ENCODE measurements around the gene AGL. TPM values are rescaled to one million over a fixed set of nuclear protein-coding genes. Genes with fewer than 3 reads are reported as not detected.
"Not testable (repeated sequence)": the region's sequence is repeated elsewhere in the genome, so short reads cannot be mapped to it uniquely, and the experiment has no call there.

The AGL gene
- total RNA-seq, 4 donors from 2014 or later, result 9.1 to 18.5 (median 12.8) TPM

DNA sequence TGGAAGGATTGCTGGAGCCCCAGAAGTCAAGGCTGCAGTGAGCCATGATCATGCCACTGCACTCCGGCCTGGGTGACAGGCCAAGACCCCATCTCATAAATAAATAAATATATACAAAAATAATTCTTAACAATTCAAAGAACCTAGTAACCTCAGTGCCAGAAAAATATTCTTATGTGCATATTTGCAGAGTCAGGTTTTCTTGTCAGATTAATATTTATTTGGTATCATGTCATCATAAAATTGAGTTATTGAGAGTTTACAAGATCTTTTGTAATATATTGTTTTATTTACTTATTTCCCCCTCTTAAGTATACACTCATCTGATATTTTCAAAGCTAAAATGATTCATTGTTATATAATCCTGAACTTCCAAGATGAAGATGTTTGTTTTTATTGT lies 24.5 kb upstream of the AGL start:
- H3K9me3 ChIP-seq, result no peaks in the 10 kb centered on the region
- H3K4me1 ChIP-seq, result no peaks in the 10 kb centered on the region
- DNase-seq, result no peak
- no peaks in the 10 kb centered on the region for H3K27me3 ChIP-seq
- no peak overlapping the region for H3K4me3 ChIP-seq
- H3K36me3 ChIP-seq, result no peaks in the 10 kb centered on the region
- TF ChIP-seq, protein P1, sequence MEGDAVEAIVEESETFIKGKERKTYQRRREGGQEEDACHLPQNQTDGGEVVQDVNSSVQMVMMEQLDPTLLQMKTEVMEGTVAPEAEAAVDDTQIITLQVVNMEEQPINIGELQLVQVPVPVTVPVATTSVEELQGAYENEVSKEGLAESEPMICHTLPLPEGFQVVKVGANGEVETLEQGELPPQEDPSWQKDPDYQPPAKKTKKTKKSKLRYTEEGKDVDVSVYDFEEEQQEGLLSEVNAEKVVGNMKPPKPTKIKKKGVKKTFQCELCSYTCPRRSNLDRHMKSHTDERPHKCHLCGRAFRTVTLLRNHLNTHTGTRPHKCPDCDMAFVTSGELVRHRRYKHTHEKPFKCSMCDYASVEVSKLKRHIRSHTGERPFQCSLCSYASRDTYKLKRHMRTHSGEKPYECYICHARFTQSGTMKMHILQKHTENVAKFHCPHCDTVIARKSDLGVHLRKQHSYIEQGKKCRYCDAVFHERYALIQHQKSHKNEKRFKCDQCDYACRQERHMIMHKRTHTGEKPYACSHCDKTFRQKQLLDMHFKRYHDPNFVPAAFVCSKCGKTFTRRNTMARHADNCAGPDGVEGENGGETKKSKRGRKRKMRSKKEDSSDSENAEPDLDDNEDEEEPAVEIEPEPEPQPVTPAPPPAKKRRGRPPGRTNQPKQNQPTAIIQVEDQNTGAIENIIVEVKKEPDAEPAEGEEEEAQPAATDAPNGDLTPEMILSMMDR (IDR thresholded peaks at IDR 0.05), result no peak
- no peak for TF ChIP-seq POLR2A (IDR thresholded peaks at IDR 0.05)
- no peak overlapping the region for H3K27ac ChIP-seq

DNA sequence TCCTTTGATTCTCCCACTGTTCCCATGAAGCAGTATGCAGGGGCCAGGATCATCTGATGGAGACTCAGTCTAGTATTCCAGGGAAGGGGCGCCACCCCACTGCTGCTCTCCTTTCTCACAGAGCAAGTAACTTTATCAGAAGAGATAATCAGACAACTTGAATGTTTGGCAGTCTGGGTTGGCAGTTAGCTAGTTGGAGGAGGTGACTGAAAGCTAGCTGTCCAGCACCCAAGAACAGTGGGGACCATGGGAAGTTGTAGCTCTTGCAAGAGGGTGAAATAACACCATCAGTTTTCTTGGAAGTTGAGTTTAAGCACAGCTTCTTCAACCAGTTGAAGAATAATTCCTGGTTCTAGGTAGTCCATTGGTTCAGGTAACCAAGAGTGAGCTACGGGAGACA lies 22.2 kb upstream of the AGL start:
- no peaks in the 10 kb centered on the region for H3K27me3 ChIP-seq
- H3K27ac ChIP-seq, result no peak overlapping the region
- DNase-seq, result no peak
- no peaks in the 10 kb centered on the region for H3K36me3 ChIP-seq
- no peaks in the 10 kb centered on the region for H3K4me1 ChIP-seq
- TF ChIP-seq POLR2A (IDR thresholded peaks at IDR 0.05), result no peak
- TF ChIP-seq, protein P1 (IDR thresholded peaks at IDR 0.05), result no peak
- no peaks in the 10 kb centered on the region for H3K9me3 ChIP-seq
- no peak overlapping the region for H3K4me3 ChIP-seq

DNA sequence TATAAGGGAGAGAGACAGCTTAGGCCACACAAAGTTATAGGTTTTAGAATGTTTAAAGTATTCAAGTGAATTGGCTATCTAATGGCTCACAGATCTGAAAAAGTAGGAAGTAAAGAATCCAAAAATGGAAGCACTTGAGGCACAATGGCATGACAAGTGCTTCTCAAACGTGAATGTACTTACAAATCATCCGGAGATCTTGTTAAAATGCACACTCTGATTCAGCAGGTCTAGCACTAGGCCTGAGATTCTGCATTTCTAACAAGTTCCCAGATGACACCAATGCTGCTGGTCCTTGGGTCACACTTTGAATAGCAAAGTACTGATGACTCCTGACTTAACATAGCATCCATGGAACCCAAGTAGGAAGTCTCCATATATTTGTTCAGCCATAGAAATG lies 20.9 kb upstream of the AGL start:
- H3K27me3 ChIP-seq, result no peaks in the 10 kb centered on the region
- no peak overlapping the region for H3K27ac ChIP-seq
- H3K4me3 ChIP-seq, result no peak overlapping the region
- H3K4me1 ChIP-seq, result no peaks in the 10 kb centered on the region
- no peak for DNase-seq
- no peaks in the 10 kb centered on the region for H3K9me3 ChIP-seq
- TF ChIP-seq, protein P1 (IDR thresholded peaks at IDR 0.05), result no peak
- no peak for TF ChIP-seq POLR2A (IDR thresholded peaks at IDR 0.05)
- no peaks in the 10 kb centered on the region for H3K36me3 ChIP-seq

DNA sequence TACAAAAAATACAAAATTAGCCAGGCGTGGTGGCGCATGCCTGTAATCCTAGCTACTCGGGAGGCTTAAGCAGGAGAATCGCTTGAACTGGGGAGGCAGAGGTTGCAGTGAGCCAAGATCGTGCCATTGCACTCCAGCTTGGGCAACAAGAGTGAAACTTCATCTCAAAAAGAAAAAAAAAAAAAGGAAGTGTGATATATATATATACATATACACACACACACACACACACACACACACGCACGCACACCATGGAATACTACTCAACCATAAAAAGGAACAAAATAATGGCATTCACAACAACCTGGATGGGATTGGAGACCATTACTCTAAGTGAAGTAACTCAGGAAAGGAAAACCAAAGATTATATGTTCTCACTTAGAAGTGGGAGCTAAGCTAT lies 16.2 kb upstream of the AGL start:
- DNase-seq, H3K4me3 ChIP-seq, H3K9me3 ChIP-seq: not testable (repeated sequence)

DNA sequence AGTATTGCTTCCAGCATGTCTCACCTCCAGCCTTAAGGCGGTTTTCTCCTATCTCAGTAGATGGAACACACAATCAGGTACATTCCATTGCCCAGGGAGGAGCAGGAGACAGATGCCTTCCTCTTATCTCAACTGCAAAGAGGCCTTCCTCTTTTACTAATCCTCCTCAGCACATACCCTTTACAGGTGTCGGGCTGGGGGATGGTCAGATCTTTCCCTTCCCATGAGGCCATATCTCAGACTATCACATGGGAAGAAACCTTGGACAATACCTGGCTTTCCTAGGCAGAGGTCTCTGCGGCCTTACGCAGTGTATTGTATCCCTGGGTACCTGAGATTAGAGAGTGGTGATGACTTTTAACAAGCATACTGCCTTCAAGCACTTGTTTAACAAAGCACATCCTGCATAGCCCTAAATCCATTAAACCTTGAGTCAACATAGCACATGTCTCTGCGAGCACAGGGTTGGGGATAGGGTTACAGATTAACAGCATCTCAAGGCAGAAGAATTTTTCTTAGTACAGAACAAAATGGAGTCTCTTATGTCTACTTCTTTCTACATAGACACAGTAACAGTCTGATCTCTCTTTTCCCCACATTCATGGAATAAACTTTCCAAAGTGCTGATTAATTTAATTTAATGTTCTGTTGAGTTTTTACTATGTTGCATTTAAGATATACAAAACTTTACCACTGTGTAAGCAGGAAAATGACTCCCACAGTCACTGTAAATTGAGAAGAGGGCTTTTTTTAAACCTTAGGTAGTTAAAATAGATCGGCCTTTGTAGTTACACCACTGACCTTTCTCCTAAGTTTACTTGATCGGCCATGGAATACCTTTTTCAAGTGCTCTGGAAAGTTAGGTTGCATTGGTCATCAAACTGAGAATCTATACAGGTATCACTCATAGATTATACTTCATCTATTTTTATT lies 13.7 kb upstream of the AGL start:
- not testable (repeated sequence) for H3K9me3 ChIP-seq, H3K36me3 ChIP-seq

More for the DNA sequence above, 16.2 kb upstream of the AGL start:
- H3K27ac ChIP-seq, H3K27me3 ChIP-seq, H3K36me3 ChIP-seq, H3K4me1 ChIP-seq: not testable (repeated sequence)

DNA sequence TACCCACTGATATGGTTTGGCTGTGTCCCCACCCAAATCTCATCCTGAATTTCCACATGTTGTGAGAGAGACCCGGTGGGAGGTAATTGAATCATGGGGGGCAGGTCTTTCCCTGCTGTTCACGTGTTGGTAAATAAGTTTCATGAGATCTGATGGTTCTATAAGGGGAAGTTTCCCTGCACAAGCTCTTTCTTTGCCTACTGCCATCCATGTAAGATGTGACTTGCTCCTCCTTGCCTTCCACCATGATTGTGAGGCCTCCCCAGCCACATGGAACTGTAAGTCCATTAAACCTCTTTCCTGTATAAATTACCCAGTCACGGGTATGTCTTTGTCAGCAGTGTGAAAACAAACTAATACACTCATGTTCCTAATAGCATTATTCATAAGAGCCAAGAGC lies 9.8 kb upstream of the AGL start:
- DNase-seq, H3K4me1 ChIP-seq, H3K4me3 ChIP-seq, H3K36me3 ChIP-seq, H3K27ac ChIP-seq, H3K27me3 ChIP-seq, H3K9me3 ChIP-seq: not testable (repeated sequence)

More for the DNA sequence above, 13.7 kb upstream of the AGL start:
- H3K27ac ChIP-seq, DNase-seq, H3K27me3 ChIP-seq, H3K4me1 ChIP-seq, H3K4me3 ChIP-seq: not testable (repeated sequence)

DNA sequence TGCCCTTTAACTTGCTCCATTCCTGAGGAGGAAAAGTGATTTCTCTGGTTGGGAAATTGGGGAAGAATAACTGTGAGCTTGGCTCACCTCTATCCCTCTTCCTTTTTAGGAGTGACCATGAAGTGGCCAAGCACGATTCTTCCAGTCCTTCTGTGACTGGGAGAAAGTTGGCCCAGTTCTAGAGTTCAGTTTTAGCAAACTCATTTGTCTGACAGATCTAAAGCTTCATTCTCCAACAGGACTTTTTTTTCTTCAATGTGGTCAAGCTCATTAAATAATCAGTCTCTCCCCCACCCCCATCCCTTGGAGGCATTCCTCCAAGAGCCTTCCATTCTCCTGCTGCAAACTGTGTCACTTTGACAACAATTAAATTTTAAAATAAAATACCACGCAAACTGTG lies 6.4 kb upstream of the AGL start:
- Histone ChIP-seq H3K36me3 (no peaks in the 10 kb centered on the region), H3K4me1 (no peaks in the 10 kb centered on the region), H3K27ac (no peak overlapping the region), H3K4me3 (no peak overlapping the region), H3K9me3 (no peaks in the 10 kb centered on the region), H3K27me3 (no peaks in the 10 kb centered on the region)
- TF ChIP-seq POLR2A (IDR thresholded peaks at IDR 0.05), result no peak
- TF ChIP-seq, protein P1 (IDR thresholded peaks at IDR 0.05), result no peak
- DNase-seq, result no peak

DNA sequence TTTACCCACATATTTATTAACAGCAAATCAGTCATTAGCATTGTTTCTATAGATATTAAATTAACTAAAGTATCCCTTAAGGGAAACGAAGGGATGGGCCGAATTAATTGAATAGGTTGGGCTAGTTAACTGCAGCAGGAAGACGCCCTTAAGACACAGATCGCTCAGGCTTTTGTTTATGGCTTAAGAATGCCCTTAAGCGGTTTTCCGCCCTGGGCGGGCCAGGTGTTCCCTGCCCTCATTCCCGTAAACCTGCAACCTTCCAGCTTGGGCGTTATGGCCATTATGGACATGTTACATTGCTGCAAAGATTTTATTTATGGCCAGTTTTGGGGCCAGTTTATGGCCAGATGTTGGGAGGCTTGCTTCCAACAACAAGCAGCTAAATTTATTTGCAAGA lies 5.0 kb upstream of the AGL start:
- H3K36me3 ChIP-seq, H3K9me3 ChIP-seq, H3K27me3 ChIP-seq, DNase-seq, H3K4me1 ChIP-seq, H3K4me3 ChIP-seq, H3K27ac ChIP-seq: not testable (repeated sequence)

All from Peyer's patch (tissue), 4 donors.